K562 (cell line): ENCODE data around the gene PPP1R14B. TPM values are rescaled to one million over a fixed set of nuclear protein-coding genes. Genes with fewer than 3 reads are reported as not detected.

ENCODE experiments used
- ERF ChIP-seq: fragments of 450-650 bp; formaldehyde crosslinking; IDR thresholded peaks from 2 replicates; pipeline ENCODE4 v1.4.0; 2020; ENCODE audit warnings: mild to moderate bottlenecking, mixed read lengths
- ETV6 ChIP-seq, 3 experiments: fragments of 150-350 bp in 1 of 3; sonication (generic) in 1 of 3; formaldehyde crosslinking in 1 of 3; IDR thresholded peaks; 2 replicates each; pipeline versions ENCODE4 v1.6.1 to v1.8.0; 2014 to 2022; ENCODE audit warnings: borderline replicate concordance in 2 of 3, low read depth in 2 of 3, antibody characterized with exemption in 1 of 3, low read length in 1 of 3, mild to moderate bottlenecking in 1 of 3, missing genetic modification reagents in 1 of 3
- FOXP4 ChIP-seq: sonication (generic); formaldehyde crosslinking; IDR thresholded peaks from 2 replicates; pipeline ENCODE4 v1.8.0; 2022; ENCODE audit warnings: mild to moderate bottlenecking, missing genetic modification reagents, borderline replicate concordance
- IRF2 ChIP-seq: sonication (generic); formaldehyde crosslinking; IDR thresholded peaks from 2 replicates; pipeline ENCODE4 v1.8.1; 2022; ENCODE audit warnings: mild to moderate bottlenecking, missing genetic modification reagents
- KDM1A ChIP-seq, 2 experiments: fragments of 450-650 bp; IDR thresholded peaks; 2 replicates each; pipeline ENCODE4 v1.6.1; 2016; ENCODE audit warnings: mild to moderate bottlenecking in 2 of 2
- KDM2B ChIP-seq: fragments of 250-450 bp; sonication (Bioruptor Pico); IDR thresholded peaks from 2 replicates; pipeline ENCODE4 v1.8.0; 2021; ENCODE audit warnings: mild to moderate bottlenecking, moderate library complexity
- MAFK ChIP-seq: IDR thresholded peaks from 2 replicates; pipeline ENCODE4 v1.6.1; 2011; ENCODE audit warnings: low read length, improper control_type of control experiment
- POLR3G ChIP-seq: IDR thresholded peaks from 2 replicates; pipeline ENCODE4 v1.6.1; 2011; ENCODE audit not compliant: insufficient read length, insufficient replicate concordance; ENCODE audit errors: extremely low read depth
- STAT6 ChIP-seq: sonication (generic); formaldehyde crosslinking; IDR thresholded peaks from 2 replicates; pipeline ENCODE4 v1.8.1; 2023; ENCODE audit warnings: mild to moderate bottlenecking, missing genetic modification reagents
- TEAD1 ChIP-seq, 2 experiments: fragments of 450-650 bp in 1 of 2; sonication (generic) in 1 of 2; formaldehyde crosslinking; IDR thresholded peaks; 2 replicates each; pipeline versions ENCODE4 v1.4.0 to v1.8.0; 2020 to 2022; ENCODE audit warnings: mild to moderate bottlenecking in 2 of 2, missing genetic modification reagents in 1 of 2
- TGIF2 ChIP-seq: sonication (generic); formaldehyde crosslinking; IDR thresholded peaks from 2 replicates; pipeline ENCODE4 v1.8.1; 2022; ENCODE audit warnings: mild to moderate bottlenecking, missing genetic modification reagents, moderate library complexity
- THRAP3 ChIP-seq: fragments of 450-650 bp; IDR thresholded peaks from 2 replicates; pipeline ENCODE4 v1.6.1; 2016; ENCODE audit warnings: mild to moderate bottlenecking, inconsistent platforms, borderline replicate concordance
- XRCC4 ChIP-seq: IDR thresholded peaks from one replicate; pipeline ENCODE4 v1.6.1; 2011; ENCODE audit not compliant: insufficient read depth, insufficient read length; ENCODE audit errors: extremely low read depth
- ZEB2 ChIP-seq: fragments of 450-650 bp; IDR thresholded peaks from 2 replicates; pipeline ENCODE4 v1.6.1; 2016
- ZNF274 ChIP-seq: IDR thresholded peaks from 2 replicates; pipeline ENCODE4 v1.6.1; 2011; ENCODE audit warnings: low read depth, mild to moderate bottlenecking, low read length, moderate library complexity, borderline replicate concordance
- ZNF780A ChIP-seq: fragments of 250-450 bp; sonication (Bioruptor Pico); IDR thresholded peaks from 2 replicates; pipeline ENCODE4 v1.5.0; 2021; ENCODE audit warnings: mild to moderate bottlenecking
- ZZZ3 ChIP-seq: fragments of 450-650 bp; IDR thresholded peaks from 2 replicates; pipeline ENCODE4 v1.6.1; 2016; ENCODE audit warnings: antibody characterized with exemption, mild to moderate bottlenecking, moderate library complexity
- polyA plus RNA-seq, 8 experiments: library from polyadenylated mRNA; depleted of rRNA in 4 of 8; stranded (reverse) in 5 of 8; unstranded in 3 of 8; fragments of >200 nt; fragmentation: Nextera tagmentation in 2 of 8; fragmentation: Illumina TruSeq in 1 of 8; extraction: Ambion mirVana in 2 of 8; extraction: Trizol in 1 of 8; gene quantifications; 2 replicates each; pipeline versions ENCODE4 v1.2.1 to v1.2.3, GENCODE V29; 2011 to 2014; ENCODE audit warnings: inconsistent platforms in 1 of 8, missing spikeins in 1 of 8
- total RNA-seq, 7 experiments: library from RNA; depleted of rRNA in 6 of 7; stranded (reverse); fragments of >200 nt in 6 of 7; fragmentation: Illumina TruSeq in 2 of 7; extraction: Trizol in 2 of 7; gene quantifications; 2 replicates each; pipeline versions ENCODE4 v1.2.1 to v1.2.3, GENCODE V29; 2011 to 2021; ENCODE audit warnings: low replicate concordance in 1 of 7
- TF ChIP-seq, protein P1 (sequence below): fragments of 450-650 bp; IDR thresholded peaks from one replicate; pipeline ENCODE4 v1.6.1; 2018; ENCODE audit warnings: mild to moderate bottlenecking, moderate library complexity; ENCODE audit not compliant: partially characterized antibody
- TF ChIP-seq, protein P2 (sequence below): sonication (generic); formaldehyde crosslinking; IDR thresholded peaks from 2 replicates; pipeline ENCODE4 v1.8.0; 2022; ENCODE audit warnings: missing genetic modification reagents, mild to moderate bottlenecking, moderate library complexity, borderline replicate concordance

Gene PPP1R14B
- total and polyA plus RNA-seq, 9 of the 15 experiments (the other 6 are each of a cell fraction or from before 2014, with no cell fraction given): 7.7 to 566 (median 212) TPM

DNA sequence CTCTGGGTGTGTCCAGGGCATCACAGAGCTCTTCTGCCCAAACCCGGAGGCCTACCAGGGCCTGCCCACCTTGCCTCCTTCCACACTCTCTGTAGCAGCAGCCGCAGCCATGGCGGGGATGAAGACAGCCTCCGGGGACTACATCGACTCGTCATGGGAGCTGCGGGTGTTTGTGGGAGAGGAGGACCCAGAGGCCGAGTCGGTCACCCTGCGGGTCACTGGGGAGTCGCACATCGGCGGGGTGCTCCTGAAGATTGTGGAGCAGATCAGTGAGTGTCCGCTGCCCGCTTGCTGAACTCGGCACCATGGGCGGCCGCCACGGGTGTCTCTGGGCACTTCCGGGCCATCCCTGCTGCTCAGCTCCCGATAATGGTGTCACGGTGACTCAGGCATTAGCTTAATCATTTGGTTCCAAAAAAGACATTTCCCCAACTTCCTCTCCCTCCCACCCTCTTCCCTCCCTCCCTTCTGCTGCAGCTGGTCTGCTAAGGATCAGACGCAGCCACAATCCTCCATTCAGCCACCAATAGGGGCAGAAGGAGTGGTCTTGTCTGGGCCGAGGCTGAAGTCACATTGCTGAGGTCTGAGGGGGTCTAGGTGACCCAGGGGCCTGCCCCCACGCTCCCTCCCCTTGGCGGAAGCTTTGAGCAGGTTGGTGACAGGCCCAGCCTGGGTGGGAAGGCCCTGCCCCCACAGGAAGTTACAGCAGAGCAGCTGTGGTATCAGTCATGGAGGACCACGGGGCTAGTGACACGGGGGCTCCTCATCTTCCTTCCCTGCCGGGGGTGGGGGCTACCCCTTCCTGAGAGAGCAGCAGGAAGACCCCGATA is 39.3 kb downstream of the PPP1R14B start (continued):
- TF ChIP-seq STAT6 (peak; percentile 86), TEAD1 (CRISPR knock-in tag; IDR thresholded peaks at IDR 0.05) (0 out of 4 replicates have a peak, but pooled peaks of 1 of the 2 experiments have one; percentile 4), THRAP3 (peak; percentile 87; the same call in 1 of the 2 replicates), POLR3G (no peak), KDM1A (IDR thresholded peaks at IDR 0.05) (0 out of 4 replicates have a peak, but pooled peaks of 1 of the 2 experiments have one; percentile 0), ZNF274 (no peak), FOXP4 (CRISPR knock-in tag) (peak; percentile 81; the same call in 1 of the 2 replicates), MAFK (peak; percentile 84), IRF2 (CRISPR knock-in tag) (no peak), ZNF780A (CRISPR knock-in tag) (no peak), ERF (CRISPR knock-in tag) (peak; percentile 75), ETV6 (IDR thresholded peaks at IDR 0.05; ENCODE audit: borderline replicate concordance in 1 of 2, low read depth in 2 of 2, low read length in 1 of 2) (peak; percentile 68 to 75; a peak in 2 of 4 replicates), ETV6 (CRISPR knock-in tag; IDR thresholded peaks at IDR 0.05; ENCODE audit: borderline replicate concordance) (no peak), ZEB2 (no peak), KDM2B (no peak), TGIF2 (CRISPR knock-in tag) (no peak), XRCC4 (no peak), ZZZ3 (no peak)
- TF ChIP-seq, protein P1, sequence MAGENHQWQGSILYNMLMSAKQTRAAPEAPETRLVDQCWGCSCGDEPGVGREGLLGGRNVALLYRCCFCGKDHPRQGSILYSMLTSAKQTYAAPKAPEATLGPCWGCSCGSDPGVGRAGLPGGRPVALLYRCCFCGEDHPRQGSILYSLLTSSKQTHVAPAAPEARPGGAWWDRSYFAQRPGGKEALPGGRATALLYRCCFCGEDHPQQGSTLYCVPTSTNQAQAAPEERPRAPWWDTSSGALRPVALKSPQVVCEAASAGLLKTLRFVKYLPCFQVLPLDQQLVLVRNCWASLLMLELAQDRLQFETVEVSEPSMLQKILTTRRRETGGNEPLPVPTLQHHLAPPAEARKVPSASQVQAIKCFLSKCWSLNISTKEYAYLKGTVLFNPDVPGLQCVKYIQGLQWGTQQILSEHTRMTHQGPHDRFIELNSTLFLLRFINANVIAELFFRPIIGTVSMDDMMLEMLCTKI: no peak
- TF ChIP-seq, protein P2, sequence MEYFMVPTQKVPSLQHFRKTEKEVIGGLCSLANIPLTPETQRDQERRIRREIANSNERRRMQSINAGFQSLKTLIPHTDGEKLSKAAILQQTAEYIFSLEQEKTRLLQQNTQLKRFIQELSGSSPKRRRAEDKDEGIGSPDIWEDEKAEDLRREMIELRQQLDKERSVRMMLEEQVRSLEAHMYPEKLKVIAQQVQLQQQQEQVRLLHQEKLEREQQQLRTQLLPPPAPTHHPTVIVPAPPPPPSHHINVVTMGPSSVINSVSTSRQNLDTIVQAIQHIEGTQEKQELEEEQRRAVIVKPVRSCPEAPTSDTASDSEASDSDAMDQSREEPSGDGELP: peak; percentile 98
